ENCODE data around the gene BLM.

BLM gene

DNA sequence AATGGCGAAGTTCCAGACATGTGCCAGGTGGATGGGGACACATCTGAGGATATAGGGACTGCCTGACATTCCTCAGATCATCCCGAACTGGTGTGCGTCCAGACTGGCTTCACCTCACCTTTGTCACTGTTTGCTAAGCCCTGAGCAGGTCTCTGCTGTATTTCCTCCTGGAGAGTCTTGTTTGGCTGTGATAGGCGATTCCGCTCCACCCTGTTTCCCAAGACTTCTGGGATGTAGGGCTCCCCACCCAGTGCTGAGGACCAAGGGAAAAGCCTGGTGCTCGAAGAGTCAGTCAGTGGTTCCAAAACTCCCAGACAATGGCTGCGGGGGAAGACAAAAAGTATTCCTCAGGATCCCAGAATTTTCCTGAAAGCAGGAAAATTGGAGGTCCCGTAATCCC lies 140.2 kb downstream of the BLM start:
- DNase-seq, result no peak

DNA sequence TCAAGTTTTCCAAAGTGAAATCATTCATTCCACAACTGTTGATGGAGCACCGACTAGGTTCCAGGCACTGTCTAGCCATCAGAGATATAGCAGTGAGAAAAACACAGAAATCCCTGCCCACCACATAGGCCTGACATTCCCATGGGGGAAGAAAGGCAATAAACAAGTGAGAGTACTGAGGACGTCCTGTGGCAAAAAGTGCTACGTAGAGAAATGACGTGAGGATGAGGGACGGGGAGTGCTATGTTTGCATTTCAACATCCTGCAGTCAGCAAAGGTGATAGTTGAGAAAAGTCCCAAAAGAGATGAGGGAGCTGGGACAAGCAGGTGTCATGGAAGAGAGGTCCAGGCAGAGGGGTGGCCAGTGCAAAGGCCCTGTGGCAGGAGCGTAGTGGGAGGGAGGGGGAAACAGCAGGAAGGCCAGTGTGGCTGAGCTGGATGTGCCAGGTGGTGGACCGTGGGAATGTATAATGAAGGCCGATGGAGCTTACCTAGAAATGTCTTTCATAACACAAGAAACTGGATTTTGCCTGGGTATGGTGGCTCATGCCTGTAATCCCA lies 140.8 kb downstream of the BLM start:
- DNase-seq, result no peak

- DNase-seq, result no peak
Observed at GRCh38 chr15:90859234-90860131, 142.3 kb downstream of the BLM start.

- DNase-seq, result no peak
Observed at GRCh38 chr15:90860450-90860849, 143.3 kb downstream of the BLM start.

- no peak for DNase-seq
Observed at GRCh38 chr15:90860942-90861675, 144.0 kb downstream of the BLM start.

DNA sequence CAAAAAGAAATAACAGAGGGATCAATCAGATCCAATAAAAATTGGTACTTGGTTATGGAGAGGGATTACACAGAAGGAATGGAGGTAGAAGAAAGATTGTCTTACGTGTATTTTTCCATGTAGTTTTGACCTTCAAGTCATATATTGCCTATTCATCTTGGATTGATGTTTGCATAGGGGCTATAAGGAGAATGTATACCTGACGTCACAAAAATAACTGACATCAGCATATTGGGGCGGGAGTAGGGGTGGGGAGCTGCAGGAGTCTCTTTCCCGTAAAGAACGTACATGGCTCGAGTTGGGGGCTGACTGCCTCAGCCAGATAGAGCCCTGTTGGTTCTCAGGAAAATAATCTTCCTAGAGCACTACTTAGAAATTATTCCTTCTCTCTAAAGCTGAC lies 145.3 kb downstream of the BLM start:
- no peak for DNase-seq

- DNase-seq, result peak; percentile 26 to 29
Observed at GRCh38 chr15:90862964-90863778, 146.0 kb downstream of the BLM start.

- no peak for DNase-seq
Observed at GRCh38 chr15:90863987-90864386, 146.8 kb downstream of the BLM start.

GRCh38 chr15:90864507-90864906 lies 147.4 kb downstream of the BLM start:
- no peak for DNase-seq

- no peak for DNase-seq
Observed at GRCh38 chr15:90865702-90866101, 148.6 kb downstream of the BLM start.

Data from Kasumi-1 (cell line).